HEK293T (cell line): Measurements from ENCODE around the gene FBLN7.

ENCODE experiments used
- CTCF ChIA-PET: fragments of 350-600 bp; formaldehyde crosslinking; extraction: SDS; loops from one replicate; lab custom pipeline; 2021; ENCODE audit warnings: antibody characterized with exemption, inconsistent platforms; lab: Yijun Ruan, JAX
- POLR2A ChIA-PET: fragments of 350-600 bp; formaldehyde crosslinking; extraction: SDS; loops from one replicate; lab custom pipeline; 2020; ENCODE audit warnings: antibody characterized with exemption, inconsistent platforms; lab: Yijun Ruan, JAX
- DNase-seq: peaks from one replicate; pipeline ENCODE4 v3.0.0; 2012; ENCODE audit warnings: mixed read lengths; ENCODE audit errors: extremely low spot score
- ARNT ChIP-seq: fragments of 450-650 bp; IDR thresholded peaks from 2 replicates; pipeline ENCODE4 v1.6.1; 2017; ENCODE audit warnings: mild to moderate bottlenecking
- BHLHE40 ChIP-seq: fragments of 450-650 bp; IDR thresholded peaks from 2 replicates; pipeline ENCODE4 v1.6.1; 2016; ENCODE audit warnings: mild to moderate bottlenecking, moderate library complexity, borderline replicate concordance
- CTBP1 ChIP-seq: fragments of 450-650 bp; IDR thresholded peaks from 2 replicates; pipeline ENCODE4 v1.6.1; 2016; ENCODE audit warnings: borderline replicate concordance
- ELF4 ChIP-seq: fragments of 450-650 bp; IDR thresholded peaks from 2 replicates; pipeline ENCODE4 v1.6.1; 2017; ENCODE audit warnings: antibody characterized with exemption
- FOXA1 ChIP-seq: fragments of 450-650 bp; IDR thresholded peaks from 2 replicates; pipeline ENCODE4 v1.6.1; 2016; ENCODE audit warnings: mild to moderate bottlenecking
- FOXK2 ChIP-seq: fragments of 450-650 bp; IDR thresholded peaks from 2 replicates; pipeline ENCODE4 v1.6.1; 2016; ENCODE audit warnings: mild to moderate bottlenecking
- FOXM1 ChIP-seq: fragments of 450-650 bp; IDR thresholded peaks from 2 replicates; pipeline ENCODE4 v1.6.1; 2017; ENCODE audit warnings: mild to moderate bottlenecking, borderline replicate concordance
- HDGF ChIP-seq: fragments of 450-650 bp; IDR thresholded peaks from 2 replicates; pipeline ENCODE4 v1.6.1; 2017; ENCODE audit warnings: antibody characterized with exemption, borderline replicate concordance
- L3MBTL2 ChIP-seq: fragments of 450-650 bp; conservative IDR thresholded peaks from 2 replicates; pipeline ENCODE4 v1.6.1; 2016; ENCODE audit warnings: mild to moderate bottlenecking
- LEF1 ChIP-seq: fragments of 450-650 bp; IDR thresholded peaks from 2 replicates; pipeline ENCODE4 v1.6.1; 2017; ENCODE audit warnings: mild to moderate bottlenecking, borderline replicate concordance
- NFRKB ChIP-seq: fragments of 450-650 bp; IDR thresholded peaks from 2 replicates; pipeline ENCODE4 v1.6.1; 2016; ENCODE audit warnings: mild to moderate bottlenecking, moderate library complexity
- PKNOX1 ChIP-seq: fragments of 450-650 bp; IDR thresholded peaks from 2 replicates; pipeline ENCODE4 v1.6.1; 2016
- SP1 ChIP-seq: fragments of 450-650 bp; IDR thresholded peaks from 2 replicates; pipeline ENCODE4 v1.6.1; 2017
- SUZ12 ChIP-seq: fragments of 450-650 bp; IDR thresholded peaks from 2 replicates; pipeline ENCODE4 v1.6.1; 2016; ENCODE audit warnings: mild to moderate bottlenecking
- TARDBP ChIP-seq: fragments of 450-650 bp; IDR thresholded peaks from 2 replicates; pipeline ENCODE4 v1.6.1; 2016
- ZNF384 ChIP-seq: fragments of 450-650 bp; IDR thresholded peaks from 2 replicates; pipeline ENCODE4 v1.6.1; 2016

Gene FBLN7

GRCh38 chr2:112149194-112149593 lies 11.0 kb downstream of the FBLN7 start:
- POLR2A ChIA-PET = no interaction called here
- TF ChIP-seq BHLHE40 = no peak
- TF ChIP-seq NFRKB = no peak
- no peak for TF ChIP-seq ELF4
- TF ChIP-seq ARNT = no peak
- CTCF ChIA-PET = no interaction called here
- no peak for DNase-seq

GRCh38 chr2:112149866-112150435 lies 11.8 kb downstream of the FBLN7 start:
- DNase-seq = no peak
- ChIA-PET CTCF (no interaction called here), POLR2A (interaction anchor here (1.6 kb wide), 1 partner anchor 12 kb away, joined by 3 read pairs; no protein-coding TSS in a partner anchor)
- TF ChIP-seq CTBP1 (no peak), FOXA1 (no peak), ZNF384 (no peak), SP1 (no peak), FOXK2 (no peak), ARNT (no peak), NFRKB (no peak), PKNOX1 (no peak), HDGF (no peak), ELF4 (no peak), L3MBTL2 (no peak), FOXM1 (no peak)

- TF ChIP-seq SUZ12 (no peak), FOXK2 (no peak), ARNT (no peak), NFRKB (no peak), L3MBTL2 (no peak), SP1 (no peak), FOXM1 (no peak), ELF4 (no peak), CTBP1 (no peak)
- POLR2A ChIA-PET = interaction anchor here (1.6 kb wide), 1 partner anchor 12 kb away, joined by 3 read pairs; no protein-coding TSS in a partner anchor
- DNase-seq = no peak
- CTCF ChIA-PET = no interaction called here
These were observed 12.3 kb downstream of the FBLN7 start for GRCh38 chr2:112150447-112150846.

- no peak for DNase-seq
- TF ChIP-seq L3MBTL2 = no peak
- no peak for TF ChIP-seq HDGF
- no peak for TF ChIP-seq NFRKB
- no peak for TF ChIP-seq CTBP1
- no peak for TF ChIP-seq TARDBP
- TF ChIP-seq FOXA1 = no peak
- no peak for TF ChIP-seq LEF1
- no peak for TF ChIP-seq PKNOX1
- TF ChIP-seq ARNT = no peak
- no peak for TF ChIP-seq SUZ12
- no peak for TF ChIP-seq BHLHE40
- no peak for TF ChIP-seq ELF4
- no peak for TF ChIP-seq FOXK2
- ChIA-PET POLR2A (interaction anchor here (1.6 kb wide), 1 partner anchor 11 kb away, joined by 3 read pairs; no protein-coding TSS in a partner anchor), CTCF (no interaction called here)
These were observed 12.7 kb downstream of the FBLN7 start for GRCh38 chr2:112150851-112151250.

- ChIA-PET POLR2A (interaction anchor here (1.6 kb wide), 1 partner anchor 11 kb away, joined by 3 read pairs; no protein-coding TSS in a partner anchor), CTCF (no interaction called here)
- TF ChIP-seq ELF4 (no peak), LEF1 (no peak), FOXK2 (no peak), CTBP1 (no peak), ARNT (no peak)
- no peak for DNase-seq
These were observed 13.1 kb downstream of the FBLN7 start for GRCh38 chr2:112151271-112151670.

GRCh38 chr2:112151701-112152440 lies 13.7 kb downstream of the FBLN7 start:
- POLR2A ChIA-PET = interaction anchor here (1.6 kb wide), 1 partner anchor 10 kb away, joined by 3 read pairs; no protein-coding TSS in a partner anchor
- CTCF ChIA-PET = no interaction called here
- DNase-seq = no peak
- no peak for TF ChIP-seq TARDBP
- TF ChIP-seq CTBP1 = no peak
- TF ChIP-seq BHLHE40 = no peak
- TF ChIP-seq FOXA1 = no peak
- no peak for TF ChIP-seq NFRKB
- TF ChIP-seq ZNF384 = no peak
- no peak for TF ChIP-seq PKNOX1
- no peak for TF ChIP-seq FOXM1
- TF ChIP-seq FOXK2 = no peak
